Ishikawa (cell line): ENCODE data around the gene ZNF536.

Experiments
- CEBPB ChIP-seq: IDR thresholded peaks from 2 replicates; pipeline ENCODE4 v1.6.1; 2012
- CREB1 ChIP-seq: IDR thresholded peaks from 2 replicates; pipeline ENCODE4 v1.6.1; 2012; ENCODE audit warnings: low read depth
- EGR1 ChIP-seq: IDR thresholded peaks from 2 replicates; pipeline ENCODE4 v1.6.1; 2012
- EP300 ChIP-seq: IDR thresholded peaks from 2 replicates; pipeline ENCODE4 v1.6.1; 2012; ENCODE audit warnings: borderline replicate concordance
- FOXM1 ChIP-seq: IDR thresholded peaks from 2 replicates; pipeline ENCODE4 v1.6.1; 2012; ENCODE audit warnings: low read depth, borderline replicate concordance
- MAX ChIP-seq: IDR thresholded peaks from 2 replicates; pipeline ENCODE4 v1.6.1; 2012
- NFIC ChIP-seq: IDR thresholded peaks from 2 replicates; pipeline ENCODE4 v1.6.1; 2012
- RAD21 ChIP-seq: IDR thresholded peaks from 2 replicates; pipeline ENCODE4 v1.6.1; 2012; ENCODE audit warnings: low read depth
- TAF1 ChIP-seq: IDR thresholded peaks from 2 replicates; pipeline ENCODE4 v1.6.1; 2012; ENCODE audit warnings: low read depth, mild to moderate bottlenecking
- TCF12 ChIP-seq: IDR thresholded peaks from 2 replicates; pipeline ENCODE4 v1.6.1; 2012; ENCODE audit warnings: low read depth
- TEAD4 ChIP-seq: IDR thresholded peaks from 2 replicates; pipeline ENCODE4 v1.6.1; 2012
- YY1 ChIP-seq: IDR thresholded peaks from 2 replicates; pipeline ENCODE4 v1.6.1; 2012; ENCODE audit warnings: low read depth
- ZBTB7A ChIP-seq: IDR thresholded peaks from 2 replicates; pipeline ENCODE4 v1.6.1; 2012; ENCODE audit warnings: low read depth
- TF ChIP-seq, protein P1 (sequence below): IDR thresholded peaks from 2 replicates; pipeline ENCODE4 v1.6.1; 2012
- TF ChIP-seq, protein P2 (sequence below): IDR thresholded peaks from 2 replicates; pipeline ENCODE4 v1.6.1; 2012; ENCODE audit warnings: low read depth, mild to moderate bottlenecking

ZNF536 gene

DNA sequence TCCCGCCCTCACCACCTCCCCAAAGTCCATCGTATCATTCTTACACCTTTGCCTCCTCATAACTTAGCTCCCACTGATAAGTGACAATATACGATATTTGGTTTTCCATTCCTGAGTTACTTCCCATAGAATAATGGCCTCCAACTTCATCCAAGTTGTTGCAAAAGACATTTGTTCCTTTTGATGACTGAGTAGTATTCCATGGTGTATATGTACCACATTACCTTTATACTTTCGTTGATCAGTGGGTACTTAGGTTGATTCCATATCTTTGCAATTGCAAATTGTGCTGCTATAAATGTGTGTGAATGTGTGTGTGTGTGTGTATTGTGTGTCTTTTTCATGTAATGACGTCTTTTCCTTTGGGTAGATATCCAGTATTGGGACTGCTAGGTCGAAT is 109.6 kb downstream of the ZNF536 start:
- TF ChIP-seq CEBPB (no peak), CREB1 (no peak), EP300 (no peak), ZBTB7A (no peak), RAD21 (no peak), NFIC (no peak), EGR1 (no peak)

DNA sequence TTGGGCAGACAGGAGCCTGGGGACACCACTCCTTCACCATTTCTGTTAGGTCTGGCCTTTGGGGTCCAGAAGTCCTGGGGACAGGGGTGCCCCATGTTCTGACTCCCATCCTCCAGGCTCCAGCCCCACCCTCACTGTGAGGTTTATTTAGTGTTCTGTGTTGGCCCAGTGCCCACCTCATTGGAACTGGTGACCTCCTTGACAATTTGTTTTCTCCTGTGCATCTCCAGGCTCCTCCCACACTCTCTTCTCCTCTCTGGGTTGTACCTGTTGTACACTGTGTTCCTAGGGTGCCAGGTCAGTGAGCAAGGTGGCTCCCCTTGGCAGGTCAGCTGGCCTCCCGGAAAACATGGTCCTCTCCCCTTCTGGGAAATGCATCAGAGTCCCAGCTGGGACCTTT is 110.8 kb downstream of the ZNF536 start:
- TF ChIP-seq EGR1, result no peak
- TF ChIP-seq, protein P1, sequence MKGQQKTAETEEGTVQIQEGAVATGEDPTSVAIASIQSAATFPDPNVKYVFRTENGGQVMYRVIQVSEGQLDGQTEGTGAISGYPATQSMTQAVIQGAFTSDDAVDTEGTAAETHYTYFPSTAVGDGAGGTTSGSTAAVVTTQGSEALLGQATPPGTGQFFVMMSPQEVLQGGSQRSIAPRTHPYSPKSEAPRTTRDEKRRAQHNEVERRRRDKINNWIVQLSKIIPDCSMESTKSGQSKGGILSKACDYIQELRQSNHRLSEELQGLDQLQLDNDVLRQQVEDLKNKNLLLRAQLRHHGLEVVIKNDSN, result no peak
- TF ChIP-seq ZBTB7A, result no peak
- TF ChIP-seq MAX, result no peak
- no peak for TF ChIP-seq TEAD4
- TF ChIP-seq FOXM1, result no peak
- no peak for TF ChIP-seq CREB1
- TF ChIP-seq, protein P2, sequence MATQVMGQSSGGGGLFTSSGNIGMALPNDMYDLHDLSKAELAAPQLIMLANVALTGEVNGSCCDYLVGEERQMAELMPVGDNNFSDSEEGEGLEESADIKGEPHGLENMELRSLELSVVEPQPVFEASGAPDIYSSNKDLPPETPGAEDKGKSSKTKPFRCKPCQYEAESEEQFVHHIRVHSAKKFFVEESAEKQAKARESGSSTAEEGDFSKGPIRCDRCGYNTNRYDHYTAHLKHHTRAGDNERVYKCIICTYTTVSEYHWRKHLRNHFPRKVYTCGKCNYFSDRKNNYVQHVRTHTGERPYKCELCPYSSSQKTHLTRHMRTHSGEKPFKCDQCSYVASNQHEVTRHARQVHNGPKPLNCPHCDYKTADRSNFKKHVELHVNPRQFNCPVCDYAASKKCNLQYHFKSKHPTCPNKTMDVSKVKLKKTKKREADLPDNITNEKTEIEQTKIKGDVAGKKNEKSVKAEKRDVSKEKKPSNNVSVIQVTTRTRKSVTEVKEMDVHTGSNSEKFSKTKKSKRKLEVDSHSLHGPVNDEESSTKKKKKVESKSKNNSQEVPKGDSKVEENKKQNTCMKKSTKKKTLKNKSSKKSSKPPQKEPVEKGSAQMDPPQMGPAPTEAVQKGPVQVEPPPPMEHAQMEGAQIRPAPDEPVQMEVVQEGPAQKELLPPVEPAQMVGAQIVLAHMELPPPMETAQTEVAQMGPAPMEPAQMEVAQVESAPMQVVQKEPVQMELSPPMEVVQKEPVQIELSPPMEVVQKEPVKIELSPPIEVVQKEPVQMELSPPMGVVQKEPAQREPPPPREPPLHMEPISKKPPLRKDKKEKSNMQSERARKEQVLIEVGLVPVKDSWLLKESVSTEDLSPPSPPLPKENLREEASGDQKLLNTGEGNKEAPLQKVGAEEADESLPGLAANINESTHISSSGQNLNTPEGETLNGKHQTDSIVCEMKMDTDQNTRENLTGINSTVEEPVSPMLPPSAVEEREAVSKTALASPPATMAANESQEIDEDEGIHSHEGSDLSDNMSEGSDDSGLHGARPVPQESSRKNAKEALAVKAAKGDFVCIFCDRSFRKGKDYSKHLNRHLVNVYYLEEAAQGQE, result no peak
- no peak for TF ChIP-seq TCF12

- TF ChIP-seq TCF12 (no peak), TAF1 (no peak), NFIC (no peak), CEBPB (no peak), ZBTB7A (no peak), EGR1 (no peak), TEAD4 (no peak), EP300 (no peak), FOXM1 (no peak), YY1 (no peak), RAD21 (no peak), MAX (no peak), CREB1 (no peak)
- TF ChIP-seq, protein P1, result no peak
These were observed 115.0 kb downstream of the ZNF536 start for GRCh38 chr19:30487178-30487577.

DNA sequence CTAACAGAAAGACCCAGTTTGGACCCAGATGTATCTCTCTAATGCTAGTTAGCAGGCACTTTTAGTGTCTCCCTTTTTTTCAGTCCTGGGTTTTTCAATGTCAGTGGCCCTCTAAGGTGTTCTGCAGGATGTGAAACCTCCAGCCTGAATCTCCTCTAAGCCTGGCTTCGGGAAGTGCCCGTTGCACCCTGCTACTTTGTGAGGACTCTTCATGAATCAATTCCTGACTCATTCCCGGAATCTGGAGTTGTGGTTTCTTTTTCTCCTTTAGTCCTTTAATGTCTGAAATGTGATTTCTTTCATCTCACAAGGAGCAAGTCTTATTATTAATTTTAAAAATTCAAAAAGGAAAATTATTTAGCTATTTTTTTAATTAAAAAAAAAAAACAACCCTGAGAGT is 116.0 kb downstream of the ZNF536 start:
- TF ChIP-seq TAF1 (no peak), YY1 (no peak), CREB1 (no peak), CEBPB (no peak), TCF12 (no peak), ZBTB7A (no peak), TEAD4 (no peak), FOXM1 (no peak), MAX (no peak)
- TF ChIP-seq, protein P2, result no peak
- TF ChIP-seq, protein P1, result no peak

DNA sequence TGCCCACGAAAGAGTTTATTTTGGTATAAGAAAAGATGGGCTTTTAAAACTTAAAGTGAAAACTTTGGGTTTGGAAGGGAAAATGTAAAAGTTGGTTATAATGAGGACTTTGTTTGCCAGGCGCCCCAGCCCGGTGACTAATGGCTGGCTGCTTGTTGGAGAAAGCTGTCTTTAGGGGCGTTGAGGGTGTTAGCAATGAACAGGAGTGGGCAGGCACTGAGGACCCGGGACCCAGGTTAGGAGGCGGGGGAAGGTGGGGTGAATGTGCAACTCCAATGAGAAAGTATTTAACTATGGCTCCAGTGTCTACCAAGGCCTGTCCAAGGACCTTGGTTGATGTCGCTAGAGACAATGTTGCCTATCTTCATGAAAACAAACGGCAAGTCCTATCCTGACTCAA is 118.6 kb downstream of the ZNF536 start:
- TF ChIP-seq, protein P1, result no peak
- TF ChIP-seq RAD21 (no peak), EP300 (no peak), TAF1 (no peak), MAX (no peak), TCF12 (no peak), TEAD4 (no peak), NFIC (no peak), FOXM1 (no peak), ZBTB7A (no peak), EGR1 (no peak), CEBPB (no peak), YY1 (no peak), CREB1 (no peak)
- TF ChIP-seq, protein P2, result no peak
